Erythroblast (primary cell): Measurements from ENCODE around the gene LHB.

Experiments
- DNase-seq, 2 experiments: peaks; one replicate each; lab custom pipeline; 2025; lab: John Stamatoyannopoulos, UW
- GATA1 ChIP-seq: IDR thresholded peaks from 2 replicates; pipeline ENCODE4 v1.6.1; 2011; ENCODE audit warnings: low read depth, mild to moderate bottlenecking, control low read depth, low read length, moderate library complexity
- POLR2A ChIP-seq: IDR thresholded peaks from 2 replicates; pipeline ENCODE4 v1.6.1; 2011; ENCODE audit warnings: mild to moderate bottlenecking, low read length

The LHB gene

DNA sequence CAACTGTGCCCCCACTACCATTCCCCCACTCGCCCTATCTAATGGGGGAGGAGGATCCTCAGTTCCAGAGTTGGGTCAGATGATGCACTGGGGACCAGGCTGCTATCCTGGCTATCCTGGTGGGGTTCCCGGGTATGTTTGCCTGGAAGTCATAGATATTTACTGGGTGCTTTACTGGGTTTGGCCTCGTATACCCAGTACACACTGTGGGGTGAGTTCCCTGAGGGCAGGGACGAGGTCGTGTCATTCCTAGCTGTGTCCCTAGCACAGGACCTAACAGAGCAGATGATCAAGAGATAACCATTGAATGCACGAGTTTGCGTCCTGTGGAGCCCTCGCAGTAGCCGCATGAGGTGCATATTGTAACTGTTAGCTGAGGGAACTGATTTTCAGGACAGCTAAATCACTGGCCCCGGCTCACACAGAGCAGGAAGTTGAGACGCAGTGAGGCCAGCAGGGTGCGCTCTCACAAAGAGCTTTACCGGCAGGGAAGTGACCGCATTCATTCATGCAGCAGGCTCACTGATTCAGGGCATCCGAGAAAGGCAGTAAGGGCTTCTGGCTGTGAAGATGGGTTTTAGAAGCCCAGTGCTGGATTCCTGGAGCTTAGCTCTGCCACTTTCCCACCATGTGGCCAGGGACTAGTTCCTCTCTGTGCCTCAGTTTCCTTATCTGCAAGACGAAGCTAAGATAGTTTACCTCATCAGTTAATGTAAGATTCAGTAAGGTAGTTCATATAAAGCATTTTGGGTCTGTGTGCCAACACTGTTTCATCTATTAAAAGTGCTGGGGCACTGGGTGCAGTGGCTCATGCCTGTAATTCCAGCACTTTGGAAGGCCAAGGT lies 17.2 kb downstream of the LHB start:
- no peak for TF ChIP-seq POLR2A
- TF ChIP-seq GATA1, result no peak
- peak in 1 of 2 experiments; percentile 73 for DNase-seq

DNA sequence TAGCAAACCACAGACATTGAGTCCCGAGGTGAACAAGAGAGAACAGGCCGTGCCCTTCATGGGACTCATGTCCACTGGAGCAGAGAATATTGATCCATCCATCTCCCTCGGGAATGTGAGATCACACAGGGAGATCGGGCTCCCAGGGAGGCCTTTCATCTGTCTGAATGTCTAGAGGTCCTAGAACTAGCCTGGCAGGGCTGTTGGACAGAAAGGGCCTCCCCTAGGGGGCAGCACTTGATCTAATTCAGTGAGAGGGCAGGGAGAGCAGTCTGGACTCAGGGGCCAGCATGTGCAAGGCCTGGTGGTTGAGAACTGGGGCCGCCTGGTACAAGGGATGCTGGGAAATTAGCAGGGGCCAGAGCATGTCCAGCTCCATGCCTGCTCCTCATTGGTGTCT lies 18.9 kb downstream of the LHB start:
- DNase-seq, result peak in 1 of 2 experiments; percentile 69
- TF ChIP-seq GATA1 (no peak), POLR2A (peak; percentile 20)

DNA sequence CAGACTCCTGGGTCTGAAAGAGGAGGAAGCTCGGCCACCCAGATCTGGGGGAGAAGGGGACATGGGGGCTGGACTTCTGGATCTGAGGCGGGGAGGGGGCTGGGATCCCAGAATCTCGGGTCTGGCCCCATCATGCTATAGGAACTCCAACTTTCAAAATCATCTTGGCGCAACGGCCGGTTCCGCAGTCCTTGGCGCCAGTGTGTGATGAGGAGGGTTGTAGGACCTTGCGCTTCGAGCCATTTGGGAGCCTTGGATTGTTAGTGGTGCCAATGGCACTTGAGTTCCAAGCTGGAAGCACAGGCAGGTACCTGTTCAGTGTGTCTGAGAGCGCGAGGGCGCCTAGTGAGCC lies 22.9 kb downstream of the LHB start:
- TF ChIP-seq GATA1 (no peak), POLR2A (peak; percentile 66)
- no peak for DNase-seq

DNA sequence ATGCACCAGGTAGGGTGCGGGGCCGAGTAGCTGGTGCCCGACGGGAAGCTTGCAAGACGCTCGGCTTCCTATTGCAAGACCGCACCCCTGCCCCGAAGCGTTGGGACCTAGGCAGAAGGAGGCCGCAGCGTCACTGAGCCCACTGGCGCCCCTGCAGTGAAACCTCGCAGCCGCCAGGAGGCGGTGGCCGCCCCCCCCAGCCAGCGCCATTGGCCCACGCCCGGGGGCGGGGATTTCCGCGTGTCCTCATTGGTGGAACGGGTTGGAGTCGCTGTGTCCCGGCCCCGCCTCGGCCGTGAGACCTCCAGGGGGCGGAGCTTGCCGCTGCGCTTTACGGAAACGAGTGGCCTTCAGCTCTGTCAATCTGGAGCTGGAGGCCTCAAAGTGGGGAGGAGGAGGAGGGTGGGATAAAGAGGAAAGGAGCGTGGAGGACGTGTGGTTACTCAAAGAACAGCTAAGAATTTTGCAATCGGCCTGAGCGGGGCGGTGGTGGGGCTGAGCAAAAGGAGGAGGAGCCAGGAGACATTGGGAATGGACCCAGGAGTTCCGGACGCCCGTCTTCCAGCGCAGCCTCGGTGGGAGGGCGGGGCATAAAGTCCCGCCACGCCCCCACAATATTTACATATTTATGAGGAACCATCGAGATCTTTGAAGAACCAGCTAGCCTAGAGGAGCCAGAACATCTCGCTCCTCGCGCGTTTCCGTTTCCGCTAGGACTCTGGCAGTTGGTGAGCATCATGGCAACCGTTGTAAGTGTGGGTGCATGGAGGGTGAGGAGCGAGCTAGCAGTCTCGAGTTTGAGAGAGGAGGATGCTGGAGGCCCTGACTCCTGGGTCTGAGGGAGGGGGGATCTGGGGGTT lies 23.5 kb downstream of the LHB start, which contains the start of the genes GYS1 and RUVBL2:
TSS of gene GYS1 (minus strand) at position 135 of the 860 bp plus-strand sequence. CDS start 197 bp downstream, outside the sequence.
TSS of gene RUVBL2 (plus strand) at position 713 of the 860 bp plus-strand sequence. CDS start at position 738, 25 bp downstream.
- TF ChIP-seq GATA1 (no peak), POLR2A (peak; percentile 95)
- peak; percentile 100 for DNase-seq

DNA sequence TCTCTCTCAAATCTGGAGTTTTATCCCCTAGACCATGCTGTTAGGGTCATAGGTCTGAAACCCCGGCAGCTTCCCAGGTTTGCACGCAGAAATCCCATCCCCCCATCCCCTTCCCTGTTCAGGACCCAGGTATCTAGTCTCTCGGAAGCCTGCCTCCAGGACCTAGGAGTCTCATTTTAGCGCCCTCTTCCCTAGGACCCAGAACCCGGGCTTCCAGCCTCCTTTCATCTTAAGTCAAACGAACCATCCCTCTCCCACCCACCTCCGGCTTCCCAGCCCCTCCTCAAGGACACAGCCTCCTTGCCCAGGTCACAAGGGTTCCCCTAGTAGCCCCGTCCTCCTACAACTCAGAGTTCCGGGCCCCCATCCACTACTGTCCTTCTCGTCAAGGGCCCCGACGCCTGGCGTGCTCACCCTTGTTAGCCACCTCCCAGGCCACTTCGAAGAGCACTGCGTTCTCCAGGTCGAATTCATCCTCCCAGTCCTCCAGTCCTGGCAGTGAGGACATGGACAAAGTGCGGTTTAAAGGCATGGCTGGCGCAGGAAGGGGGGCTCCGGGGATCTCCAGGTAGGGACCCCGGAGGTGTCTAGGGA lies 24.2 kb downstream of the LHB start:
- no peak for DNase-seq
- TF ChIP-seq GATA1 (no peak), POLR2A (no peak)

DNA sequence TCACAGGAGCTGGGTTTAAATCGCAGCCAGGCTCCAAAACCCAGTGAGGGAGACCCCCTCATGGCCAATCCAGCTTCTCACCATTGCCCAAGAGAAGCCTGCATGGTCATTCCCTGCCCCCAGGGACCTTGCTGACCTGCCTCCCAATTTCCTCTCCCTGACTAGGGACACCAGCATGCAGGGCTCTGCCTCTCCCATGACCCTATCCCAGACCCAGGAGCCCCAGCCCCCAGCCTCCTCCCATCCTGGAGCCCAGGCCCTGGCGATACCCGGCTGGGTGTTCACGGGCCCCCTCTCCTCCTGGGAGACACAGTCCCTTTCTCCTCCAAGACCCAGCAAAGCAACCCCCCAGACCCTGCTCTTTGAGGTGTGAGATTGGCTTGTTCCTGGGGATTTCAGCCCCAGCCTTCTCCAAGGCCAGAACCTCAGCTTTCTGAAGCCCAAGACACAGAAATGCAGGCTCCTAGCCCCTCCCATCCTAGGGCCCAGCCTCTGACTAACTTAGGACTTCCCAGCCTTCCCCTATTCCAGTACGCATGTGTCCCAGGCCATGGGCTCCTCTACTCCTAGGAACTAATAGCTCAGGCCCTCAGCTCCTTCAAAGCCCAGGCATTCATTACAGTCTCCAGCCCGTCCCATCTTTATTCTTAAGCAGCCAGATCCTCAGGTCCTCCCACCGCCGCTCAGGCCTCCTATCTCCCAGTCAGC lies 24.9 kb downstream of the LHB start:
- DNase-seq, result no peak
- TF ChIP-seq POLR2A (no peak), GATA1 (no peak)

DNA sequence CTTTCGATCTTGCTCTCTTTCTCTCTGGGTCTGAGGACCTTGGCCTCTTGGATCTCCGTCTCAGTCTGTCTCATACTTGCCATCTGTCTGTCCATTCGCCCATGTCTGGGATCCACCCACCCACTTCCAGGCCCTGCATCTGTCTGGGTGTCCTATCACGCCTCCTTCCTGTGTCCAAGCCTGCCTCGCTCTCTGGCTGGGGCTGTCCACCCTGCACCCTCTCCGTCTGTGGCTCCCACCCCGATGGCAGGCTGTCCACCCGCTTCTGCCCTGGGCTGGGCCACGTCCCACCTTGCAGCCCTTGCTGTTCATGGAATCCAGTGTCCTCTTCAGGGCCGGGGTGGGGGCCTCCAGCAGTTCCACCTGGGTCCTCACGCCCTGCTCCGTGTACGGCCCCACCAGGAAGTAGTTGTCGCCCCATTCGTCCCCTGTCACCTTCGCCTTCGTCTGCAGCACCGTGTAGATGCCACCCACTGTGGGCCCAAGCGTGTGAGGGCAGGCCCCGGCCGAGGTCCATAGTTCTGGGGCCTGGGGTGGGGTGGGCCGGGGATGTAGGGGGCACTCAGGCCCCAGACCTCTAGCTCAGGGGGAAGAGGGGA lies 25.8 kb downstream of the LHB start:
- TF ChIP-seq POLR2A (no peak), GATA1 (no peak)
- no peak for DNase-seq

DNA sequence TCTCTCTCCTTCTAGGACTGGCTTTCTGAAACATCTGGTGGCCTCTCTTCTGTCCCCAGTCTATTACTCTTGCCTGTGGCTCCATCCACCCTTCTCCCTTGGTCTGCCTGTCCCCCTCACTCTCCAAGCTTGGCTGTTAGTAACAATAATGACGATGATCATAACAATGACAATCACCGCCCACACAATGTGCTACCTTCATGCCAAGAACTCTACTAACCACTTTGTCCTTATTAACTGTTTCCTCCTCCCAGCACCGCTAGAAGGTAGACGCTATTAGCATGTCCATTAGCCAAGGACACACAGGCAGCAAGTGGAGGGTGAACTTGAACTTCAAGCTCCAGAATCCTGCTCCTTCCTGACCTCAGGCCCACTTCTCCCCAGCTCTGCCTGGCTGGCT lies 26.5 kb downstream of the LHB start:
- DNase-seq, result no peak
- TF ChIP-seq GATA1 (no peak), POLR2A (no peak)

DNA sequence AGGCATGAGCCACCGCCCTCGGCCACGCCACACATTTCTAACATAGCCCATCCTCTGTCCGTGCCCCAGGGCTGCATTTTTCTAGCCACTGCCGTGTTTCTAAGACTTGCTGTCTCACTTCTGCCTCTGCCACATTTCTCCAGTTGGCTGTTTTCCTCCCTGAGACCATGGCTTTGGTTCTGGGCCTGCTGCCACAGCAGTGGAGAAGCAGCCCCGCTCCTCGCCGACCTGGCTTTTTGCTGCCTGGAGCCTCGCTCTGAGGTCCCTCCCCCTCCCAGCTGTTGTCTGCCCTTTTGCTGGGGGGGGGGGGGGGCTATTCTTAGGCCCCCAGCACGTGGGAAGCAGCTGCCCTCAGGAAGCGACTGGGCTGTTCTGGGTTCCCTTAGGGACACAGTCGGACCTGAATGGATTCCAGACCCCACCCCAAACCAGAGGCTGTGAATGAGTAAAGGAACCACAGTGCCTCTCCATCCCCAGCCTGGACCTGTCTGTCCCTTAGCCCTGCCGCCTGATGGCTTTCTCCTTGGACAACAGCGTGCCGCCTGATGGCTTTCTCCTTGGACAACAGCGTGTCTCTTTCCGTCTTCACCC lies 27.1 kb downstream of the LHB start:
- DNase-seq, result no peak
- no peak for TF ChIP-seq GATA1
- no peak for TF ChIP-seq POLR2A

DNA sequence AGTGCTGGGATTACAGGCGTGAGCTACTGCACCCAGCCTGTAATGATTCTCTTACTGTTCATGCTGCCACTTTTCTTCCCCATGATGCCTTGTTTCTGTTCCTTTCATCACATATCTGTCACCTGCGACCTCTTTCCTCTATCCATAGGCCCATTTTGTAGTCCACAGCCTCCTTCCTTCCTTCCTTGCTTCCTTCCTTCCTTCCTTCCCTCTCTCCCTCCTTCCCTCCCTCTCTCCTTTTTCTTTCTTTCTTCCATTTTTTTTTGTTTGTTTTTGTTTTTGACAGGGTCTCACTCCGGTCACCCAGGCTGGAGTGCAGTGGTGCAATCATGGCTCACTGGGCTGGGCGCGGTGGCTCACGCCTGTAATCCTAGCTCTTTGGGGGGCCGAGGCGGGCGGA lies 28.0 kb downstream of the LHB start:
- TF ChIP-seq POLR2A (no peak), GATA1 (no peak)

DNA sequence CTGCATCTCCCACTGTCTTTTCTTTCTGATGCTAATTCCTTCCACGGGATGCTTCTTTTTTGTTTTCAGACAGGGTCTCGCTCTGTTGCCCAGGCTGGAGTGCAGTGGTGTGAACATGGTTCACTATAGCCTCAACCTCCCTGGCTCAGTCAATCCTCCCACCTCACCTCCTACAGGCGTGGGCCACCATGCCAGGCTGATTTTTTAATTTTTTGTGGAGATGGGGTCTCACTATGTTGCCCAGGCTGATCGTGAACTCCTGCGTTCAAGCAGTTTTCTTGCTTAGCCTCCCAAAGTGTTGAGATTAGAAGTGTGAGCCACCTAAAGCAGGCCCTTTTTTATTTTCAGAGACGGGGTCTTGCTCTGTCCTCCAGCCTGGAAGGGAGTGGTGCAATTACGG lies 28.6 kb downstream of the LHB start:
- TF ChIP-seq POLR2A (no peak), GATA1 (no peak)
- no peak for DNase-seq

More for the DNA sequence above, 28.0 kb downstream of the LHB start:
- no peak for DNase-seq

DNA sequence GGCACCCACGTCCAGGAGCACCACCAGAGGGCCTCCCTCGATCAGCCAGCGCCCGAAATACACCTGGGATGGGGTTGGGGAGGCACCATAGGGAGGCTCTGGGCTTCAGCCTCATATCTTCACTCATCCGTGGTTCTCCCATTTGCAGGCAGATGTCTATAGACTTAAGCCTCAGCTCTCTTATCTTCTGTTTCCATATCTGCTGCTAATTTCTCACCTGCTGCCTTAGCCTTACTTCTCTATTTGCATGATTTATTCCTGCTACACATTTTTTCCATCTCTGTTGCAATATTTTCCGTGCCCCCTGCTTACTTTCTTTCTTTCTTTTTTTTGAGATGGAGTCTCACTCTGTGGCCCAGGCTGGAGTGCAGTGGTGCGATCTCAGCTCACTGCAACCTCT lies 29.6 kb downstream of the LHB start:
- no peak for TF ChIP-seq POLR2A
- DNase-seq, result no peak
